ENCODE results near the gene ARHGAP10.

Gene ARHGAP10

DNA sequence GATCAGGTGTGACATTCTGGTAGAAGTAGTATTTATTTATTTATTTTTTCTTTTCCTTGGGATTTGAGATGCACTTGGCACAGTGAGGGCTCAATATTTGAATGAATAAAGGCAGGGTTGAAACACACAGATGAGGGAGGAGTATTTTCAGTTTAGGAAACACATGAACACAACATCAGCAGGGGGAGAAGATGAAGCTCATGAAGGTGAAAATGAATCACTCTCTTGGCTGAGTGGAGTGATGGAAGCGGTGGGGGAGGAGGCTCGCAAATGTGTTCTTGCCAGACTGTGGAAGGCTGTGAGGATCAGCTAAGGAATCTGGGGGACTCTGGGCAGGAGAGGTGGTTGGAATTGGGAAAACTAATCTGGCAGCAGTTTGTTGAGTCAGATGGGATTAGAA is 55.3 kb downstream of the ARHGAP10 start:
- no peak for DNase-seq
- peak overlapping the region; percentile 86 for H3K27ac Mint-ChIP-seq
- H3K36me3 Mint-ChIP-seq (ENCODE audit: low read depth) = no peaks in the 10 kb centered on the region
- no peak overlapping the region for H3K4me3 Mint-ChIP-seq
- H3K27me3 Mint-ChIP-seq (ENCODE audit: low read depth, poor library complexity) = peaks cover 3% of the 10 kb centered on the region
- no peaks in the 10 kb centered on the region for H3K9me3 Mint-ChIP-seq
- TF ChIP-seq, protein P1, sequence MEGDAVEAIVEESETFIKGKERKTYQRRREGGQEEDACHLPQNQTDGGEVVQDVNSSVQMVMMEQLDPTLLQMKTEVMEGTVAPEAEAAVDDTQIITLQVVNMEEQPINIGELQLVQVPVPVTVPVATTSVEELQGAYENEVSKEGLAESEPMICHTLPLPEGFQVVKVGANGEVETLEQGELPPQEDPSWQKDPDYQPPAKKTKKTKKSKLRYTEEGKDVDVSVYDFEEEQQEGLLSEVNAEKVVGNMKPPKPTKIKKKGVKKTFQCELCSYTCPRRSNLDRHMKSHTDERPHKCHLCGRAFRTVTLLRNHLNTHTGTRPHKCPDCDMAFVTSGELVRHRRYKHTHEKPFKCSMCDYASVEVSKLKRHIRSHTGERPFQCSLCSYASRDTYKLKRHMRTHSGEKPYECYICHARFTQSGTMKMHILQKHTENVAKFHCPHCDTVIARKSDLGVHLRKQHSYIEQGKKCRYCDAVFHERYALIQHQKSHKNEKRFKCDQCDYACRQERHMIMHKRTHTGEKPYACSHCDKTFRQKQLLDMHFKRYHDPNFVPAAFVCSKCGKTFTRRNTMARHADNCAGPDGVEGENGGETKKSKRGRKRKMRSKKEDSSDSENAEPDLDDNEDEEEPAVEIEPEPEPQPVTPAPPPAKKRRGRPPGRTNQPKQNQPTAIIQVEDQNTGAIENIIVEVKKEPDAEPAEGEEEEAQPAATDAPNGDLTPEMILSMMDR (IDR thresholded peaks at IDR 0.05) = no peak
- H3K4me1 Mint-ChIP-seq = peaks cover 52% of the 10 kb centered on the region

DNA sequence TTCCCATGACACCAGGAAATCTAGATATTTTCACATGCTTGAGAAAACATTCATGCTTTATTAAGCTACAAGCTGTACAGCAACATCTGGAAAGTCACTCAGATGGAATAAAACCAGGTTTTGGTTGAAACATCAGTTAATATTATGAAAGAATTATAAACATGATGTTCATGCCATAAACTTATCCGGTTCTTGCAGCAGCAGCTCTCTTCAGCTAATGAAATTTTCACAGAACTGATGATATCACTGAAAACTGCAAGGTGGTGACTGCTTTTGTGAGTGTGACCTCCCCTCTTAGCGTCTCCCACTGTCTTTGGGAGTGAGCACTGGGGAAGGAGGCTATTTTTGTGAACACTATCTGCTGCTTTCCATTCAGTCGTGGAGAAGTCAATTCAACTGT is 56.9 kb downstream of the ARHGAP10 start:
- no peaks in the 10 kb centered on the region for H3K9me3 Mint-ChIP-seq
- peaks cover 65% of the 10 kb centered on the region for H3K4me1 Mint-ChIP-seq
- TF ChIP-seq, protein P1 (IDR thresholded peaks at IDR 0.05) = no peak

DNA sequence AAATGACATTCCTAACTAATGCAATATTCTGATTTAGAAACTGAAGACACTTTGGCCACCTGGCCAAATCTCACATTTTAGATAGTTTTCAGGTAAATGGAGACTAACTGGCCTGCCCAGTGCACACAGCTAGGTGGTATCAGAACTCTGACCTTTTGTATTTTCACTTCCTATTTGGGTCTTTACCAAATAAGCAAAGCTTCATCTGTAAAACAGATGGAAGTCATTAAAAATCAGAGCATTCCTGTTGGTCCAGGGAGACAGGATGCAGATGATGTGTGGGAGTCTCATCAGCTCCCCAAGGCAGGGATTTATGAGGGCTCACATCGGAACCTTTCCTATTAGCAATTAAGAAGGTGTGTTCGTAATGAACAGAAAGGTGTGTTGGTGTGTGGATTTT is 57.7 kb downstream of the ARHGAP10 start:
- TF ChIP-seq, protein P1 (IDR thresholded peaks at IDR 0.05) = no peak
- DNase-seq = no peak
- Mint-ChIP-seq H3K4me1 (peaks cover 68% of the 10 kb centered on the region), H3K9me3 (no peaks in the 10 kb centered on the region), H3K36me3 (ENCODE audit: low read depth) (no peaks in the 10 kb centered on the region), H3K4me3 (no peak overlapping the region), H3K27me3 (ENCODE audit: low read depth, poor library complexity) (peaks cover 3% of the 10 kb centered on the region), H3K27ac (no peak overlapping the region)

More for the DNA sequence above, 56.9 kb downstream of the ARHGAP10 start:
- no peak for DNase-seq
- Mint-ChIP-seq H3K36me3 (ENCODE audit: low read depth) (no peaks in the 10 kb centered on the region), H3K27ac (no peak overlapping the region), H3K27me3 (ENCODE audit: low read depth, poor library complexity) (peaks cover 3% of the 10 kb centered on the region), H3K4me3 (no peak overlapping the region)

DNA sequence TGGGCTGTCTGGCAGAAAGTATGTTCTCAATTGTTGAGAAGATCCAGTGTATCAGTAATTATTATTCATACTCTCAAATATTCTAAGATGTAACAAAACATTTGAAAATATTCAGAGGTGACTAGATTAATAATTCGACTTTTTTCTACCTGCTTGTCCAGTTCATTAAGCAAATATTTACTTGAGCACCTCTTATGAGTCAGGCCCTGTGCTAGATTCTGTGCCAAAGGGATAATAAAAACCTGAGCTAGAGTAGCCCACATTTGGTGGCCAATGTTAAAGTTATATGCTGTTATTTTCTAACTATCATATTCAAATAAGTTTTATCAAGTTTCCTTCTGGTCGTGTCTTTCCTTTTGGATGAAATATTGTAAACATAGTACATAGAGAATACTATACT is 58.5 kb downstream of the ARHGAP10 start:
- Mint-ChIP-seq H3K4me3 (no peak overlapping the region), H3K9me3 (no peaks in the 10 kb centered on the region), H3K27me3 (ENCODE audit: low read depth, poor library complexity) (peaks cover 3% of the 10 kb centered on the region), H3K27ac (no peak overlapping the region), H3K36me3 (ENCODE audit: low read depth) (no peaks in the 10 kb centered on the region), H3K4me1 (peaks cover 63% of the 10 kb centered on the region)
- TF ChIP-seq, protein P1 (IDR thresholded peaks at IDR 0.05) = no peak
- DNase-seq = no peak

DNA sequence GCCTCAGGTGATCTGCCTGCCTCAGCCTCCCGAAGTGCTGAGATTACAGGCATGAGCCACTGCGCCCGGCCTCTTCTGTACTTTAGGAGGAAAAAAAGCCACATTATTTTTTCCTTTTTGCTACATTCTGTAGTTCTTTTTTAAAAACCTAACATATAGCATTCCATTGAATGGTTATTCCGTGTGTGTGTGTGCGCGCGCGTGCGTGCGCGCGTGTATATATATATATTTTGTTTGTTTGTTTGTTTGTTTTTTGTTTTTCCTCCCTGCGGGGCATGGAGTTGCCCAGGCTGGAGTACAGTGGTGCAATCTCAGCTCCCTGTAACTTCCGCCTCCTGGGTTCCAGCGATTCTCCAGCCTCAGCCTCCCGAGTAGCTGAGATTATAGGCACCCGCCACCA is 59.5 kb downstream of the ARHGAP10 start:
- peaks cover 3% of the 10 kb centered on the region for H3K27me3 Mint-ChIP-seq (ENCODE audit: low read depth, poor library complexity)
- H3K27ac Mint-ChIP-seq = no peak overlapping the region
- H3K36me3 Mint-ChIP-seq (ENCODE audit: low read depth) = no peaks in the 10 kb centered on the region
- TF ChIP-seq, protein P1 (IDR thresholded peaks at IDR 0.05) = no peak
- DNase-seq = no peak
- no peaks in the 10 kb centered on the region for H3K9me3 Mint-ChIP-seq
- H3K4me3 Mint-ChIP-seq = no peak overlapping the region
- peaks cover 54% of the 10 kb centered on the region for H3K4me1 Mint-ChIP-seq

DNA sequence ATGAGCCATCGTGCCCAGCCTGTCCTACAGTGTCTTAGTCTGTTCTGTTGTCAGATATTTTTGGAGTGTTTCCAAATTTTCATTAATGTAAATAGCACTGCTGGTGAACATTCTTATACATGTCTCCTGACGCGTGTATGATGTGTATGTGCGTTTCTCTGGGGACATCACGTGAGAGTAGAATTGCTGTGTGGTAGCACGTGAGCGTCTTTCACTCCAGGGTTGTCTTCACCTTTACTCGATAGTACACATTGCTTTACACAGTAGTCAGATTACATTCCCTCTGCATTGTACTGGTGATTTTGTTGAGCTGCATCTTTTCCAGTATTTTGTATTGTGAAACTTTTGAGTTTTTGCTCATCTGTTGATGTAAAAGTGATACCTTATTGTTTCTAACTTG is 60.0 kb downstream of the ARHGAP10 start:
- peaks cover 3% of the 10 kb centered on the region for H3K27me3 Mint-ChIP-seq (ENCODE audit: low read depth, poor library complexity)
- H3K9me3 Mint-ChIP-seq = no peaks in the 10 kb centered on the region
- DNase-seq = no peak
- H3K27ac Mint-ChIP-seq = no peak overlapping the region
- peaks cover 50% of the 10 kb centered on the region for H3K4me1 Mint-ChIP-seq
- H3K4me3 Mint-ChIP-seq = no peak overlapping the region
- peaks cover 2% of the 10 kb centered on the region for H3K36me3 Mint-ChIP-seq (ENCODE audit: low read depth)
- TF ChIP-seq, protein P1 (IDR thresholded peaks at IDR 0.05) = no peak

Data from nephron progenitor cell (in vitro differentiated cells).